CD4-positive, alpha-beta T cell treated with Interleukin-21 for 1 hour (primary cell): ENCODE data around the gene ACAD8.

Experiments used
- DNase-seq: peaks from one replicate; pipeline ENCODE4 v3.0.0-alpha.2; 2020

The ACAD8 gene

GRCh38 chr11:134292661-134293060, 39.3 kb downstream of the ACAD8 start:
- no peak for DNase-seq

DNA sequence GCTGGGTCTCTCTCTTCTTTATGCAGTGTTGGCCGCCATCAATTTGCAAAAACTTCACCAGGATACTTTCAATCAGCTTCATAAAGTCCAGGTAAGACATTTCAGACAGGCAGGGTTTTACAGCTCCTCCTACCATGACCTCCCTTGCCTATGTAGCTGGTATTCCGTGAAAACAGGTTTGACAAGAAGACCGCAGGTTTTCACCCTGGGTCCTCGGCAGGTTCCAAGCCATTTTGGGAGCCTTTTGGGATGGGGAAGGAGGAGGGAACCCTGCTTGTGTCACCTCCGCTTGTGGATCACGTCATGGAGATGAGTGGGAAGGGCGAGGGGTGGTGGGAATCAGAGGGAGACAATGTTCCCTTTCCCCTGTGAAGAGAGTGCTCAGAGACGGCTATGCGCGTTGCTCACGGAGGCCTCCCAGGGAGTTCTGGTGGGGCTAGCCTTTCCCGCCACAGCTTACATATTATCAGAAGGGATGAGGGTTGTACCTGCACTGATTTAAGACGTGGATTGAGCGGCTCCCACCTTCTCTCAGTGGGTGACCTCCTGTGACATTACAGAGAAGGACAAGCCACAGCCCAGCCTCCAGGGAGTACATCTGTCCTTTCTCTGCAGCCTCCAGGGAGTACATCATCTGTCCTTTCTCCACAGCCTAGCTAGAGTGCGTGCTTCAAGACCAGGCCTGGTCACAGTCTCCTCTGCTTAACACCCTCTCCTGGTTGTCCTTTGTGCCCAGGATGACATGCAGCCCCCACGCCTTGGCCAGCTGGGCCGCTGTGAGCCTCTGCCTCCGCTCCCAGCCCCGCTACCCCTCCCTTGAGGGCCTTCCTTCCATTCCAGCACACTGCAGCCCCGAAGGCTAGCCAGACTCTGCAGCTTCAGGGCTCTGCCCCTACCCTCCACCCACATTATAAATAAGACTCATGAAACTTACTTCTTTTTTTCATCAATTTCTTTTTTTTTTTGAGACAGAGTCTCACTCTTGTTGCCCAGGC, 40.0 kb downstream of the ACAD8 start:
- DNase-seq, result no peak

GRCh38 chr11:134294664-134295063, 41.3 kb downstream of the ACAD8 start:
- no peak for DNase-seq

- DNase-seq, result no peak
Measured at GRCh38 chr11:134312223-134312622, 58.9 kb downstream of the ACAD8 start.

- DNase-seq, result no peak
Measured at GRCh38 chr11:134312807-134313206, 59.4 kb downstream of the ACAD8 start.

DNA sequence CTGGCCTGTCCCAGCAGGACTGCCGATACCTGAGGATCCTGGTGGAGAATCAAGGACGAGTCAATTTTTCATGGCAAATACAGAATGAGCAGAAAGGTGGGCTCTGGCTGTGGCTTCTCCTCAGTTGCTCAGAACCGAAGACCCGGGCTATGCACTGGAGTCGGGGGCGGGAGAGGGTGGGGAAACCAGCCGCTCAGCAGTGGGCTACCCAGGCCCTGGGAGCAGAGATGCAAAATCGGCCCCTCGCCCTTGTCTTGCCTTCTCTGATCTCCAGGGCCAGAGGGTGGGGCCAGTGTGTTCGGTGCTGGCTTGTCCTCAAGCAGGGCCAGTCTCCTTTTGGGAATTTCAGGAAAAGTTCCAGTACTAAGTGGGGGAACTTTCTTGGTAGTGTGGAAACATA, 60.0 kb downstream of the ACAD8 start:
- no peak for DNase-seq

- DNase-seq, result no peak
Measured at GRCh38 chr11:134313821-134314607, 60.6 kb downstream of the ACAD8 start.
